Left kidney (tissue), 2 donors: ENCODE measurements around the gene RIIAD1. TPM values are rescaled to one million over a fixed set of nuclear protein-coding genes. Genes with fewer than 3 reads are reported as not detected.
"Not testable (repeated sequence)": the region's sequence is repeated elsewhere in the genome, so short reads cannot be mapped to it uniquely, and the experiment has no call there.

ENCODE experiments used
- DNase-seq: peaks from one replicate; pipeline ENCODE4 v3.0.0-alpha.2; 2013
- polyA plus RNA-seq: library from polyadenylated mRNA; unstranded; fragments of 120-200 nt; gene quantifications from one replicate; pipeline ENCODE4 v1.2.1, GENCODE V29; 2013; ENCODE audit not compliant: insufficient read length

The RIIAD1 gene
- polyA plus RNA-seq, 1 donor = 0.43 TPM

DNA sequence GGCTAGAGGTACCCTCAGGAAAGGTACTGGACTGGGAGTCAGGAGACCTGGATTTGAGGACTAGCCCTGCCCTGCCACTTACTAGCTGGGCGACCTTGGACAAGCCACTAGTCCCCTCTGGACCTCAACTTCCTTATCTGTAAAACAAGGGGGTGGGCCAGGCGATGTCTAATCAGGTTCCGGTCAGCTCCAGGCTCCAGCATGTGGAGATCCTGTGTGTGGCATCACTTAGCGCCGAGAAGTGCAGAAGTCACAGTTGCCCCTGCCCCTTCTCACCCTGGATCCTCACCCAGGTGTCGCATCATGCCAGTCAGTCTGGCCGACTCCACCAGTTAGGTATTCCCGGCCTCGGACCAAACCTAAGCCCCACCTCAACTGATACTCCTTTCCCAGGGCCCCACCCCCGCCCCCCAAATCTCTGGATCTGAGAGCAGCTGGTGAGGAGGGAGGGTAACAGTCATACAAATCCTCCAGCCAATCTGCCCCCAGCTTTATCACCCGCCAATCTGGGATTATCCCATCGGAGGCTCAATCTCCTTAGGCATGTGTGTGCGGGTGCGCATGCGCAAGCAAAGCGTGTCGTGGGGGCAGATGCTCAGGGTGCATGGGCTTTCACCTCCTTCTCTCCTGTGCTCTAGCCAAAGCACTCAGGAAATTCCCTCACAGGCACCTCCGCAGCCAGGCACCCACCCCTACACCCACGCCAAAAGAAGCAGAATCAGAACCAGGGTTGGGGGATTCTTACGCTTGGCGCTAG, 10.1 kb upstream of the RIIAD1 start:
- DNase-seq = no peak

DNA sequence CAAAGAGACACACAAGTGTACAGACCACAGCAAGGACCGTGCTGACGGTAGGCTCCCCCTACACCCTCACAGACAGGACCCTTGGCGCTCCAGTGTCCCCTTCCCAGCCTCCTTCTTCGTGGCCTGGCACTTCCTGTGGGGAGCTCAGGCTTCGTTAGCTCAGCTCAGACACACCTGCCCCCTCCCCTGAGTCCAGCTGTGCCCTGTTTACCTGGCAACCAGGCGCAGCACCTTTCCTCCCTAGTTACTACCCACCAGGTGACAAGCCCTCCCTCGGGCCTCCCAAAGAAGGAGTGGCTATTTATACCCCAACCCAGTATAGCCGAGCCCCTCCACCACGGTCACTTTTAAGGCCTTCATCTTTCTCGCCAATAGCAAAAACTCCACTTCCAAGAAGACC, 9.4 kb upstream of the RIIAD1 start:
- no peak for DNase-seq

DNA sequence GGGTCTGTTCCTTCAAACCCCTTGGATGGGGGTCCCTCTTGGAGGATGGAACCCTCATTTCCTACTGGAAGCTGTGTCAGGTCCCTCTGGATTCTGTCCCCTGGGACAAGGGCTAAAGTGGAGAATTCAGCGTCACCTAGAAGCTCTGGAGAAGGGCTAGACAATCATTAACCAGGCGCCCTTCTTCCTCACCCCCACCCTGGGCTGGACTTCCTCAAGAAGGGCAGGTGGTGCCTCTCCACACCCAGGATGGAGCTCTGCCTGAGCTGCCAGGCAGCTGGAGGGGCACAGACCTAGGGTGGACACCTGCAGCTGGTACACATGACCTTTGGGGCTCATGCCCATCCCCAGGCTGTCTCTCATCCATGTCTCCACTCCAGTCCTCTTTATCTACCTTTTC, 8.3 kb upstream of the RIIAD1 start:
- no peak for DNase-seq

DNA sequence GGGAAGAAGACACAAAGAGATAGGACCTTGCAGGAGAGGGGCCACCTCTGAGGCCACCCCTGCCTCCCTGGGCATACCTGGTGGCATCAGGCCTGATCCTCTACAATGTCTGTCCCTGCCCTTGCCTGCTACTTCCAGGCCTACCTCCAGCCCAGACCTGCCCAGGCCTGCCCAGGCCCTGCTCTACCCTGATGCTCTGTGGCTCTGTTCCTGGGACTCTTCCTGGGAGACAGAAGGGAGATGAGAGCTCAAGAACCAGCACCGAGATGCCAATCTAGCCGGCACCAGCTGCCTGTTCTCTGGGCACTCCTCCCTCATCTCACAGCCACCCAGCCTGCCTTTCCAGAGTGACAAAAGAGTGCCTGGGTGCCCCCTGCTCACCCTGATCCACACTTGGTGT, 7.4 kb upstream of the RIIAD1 start:
- DNase-seq = no peak

DNA sequence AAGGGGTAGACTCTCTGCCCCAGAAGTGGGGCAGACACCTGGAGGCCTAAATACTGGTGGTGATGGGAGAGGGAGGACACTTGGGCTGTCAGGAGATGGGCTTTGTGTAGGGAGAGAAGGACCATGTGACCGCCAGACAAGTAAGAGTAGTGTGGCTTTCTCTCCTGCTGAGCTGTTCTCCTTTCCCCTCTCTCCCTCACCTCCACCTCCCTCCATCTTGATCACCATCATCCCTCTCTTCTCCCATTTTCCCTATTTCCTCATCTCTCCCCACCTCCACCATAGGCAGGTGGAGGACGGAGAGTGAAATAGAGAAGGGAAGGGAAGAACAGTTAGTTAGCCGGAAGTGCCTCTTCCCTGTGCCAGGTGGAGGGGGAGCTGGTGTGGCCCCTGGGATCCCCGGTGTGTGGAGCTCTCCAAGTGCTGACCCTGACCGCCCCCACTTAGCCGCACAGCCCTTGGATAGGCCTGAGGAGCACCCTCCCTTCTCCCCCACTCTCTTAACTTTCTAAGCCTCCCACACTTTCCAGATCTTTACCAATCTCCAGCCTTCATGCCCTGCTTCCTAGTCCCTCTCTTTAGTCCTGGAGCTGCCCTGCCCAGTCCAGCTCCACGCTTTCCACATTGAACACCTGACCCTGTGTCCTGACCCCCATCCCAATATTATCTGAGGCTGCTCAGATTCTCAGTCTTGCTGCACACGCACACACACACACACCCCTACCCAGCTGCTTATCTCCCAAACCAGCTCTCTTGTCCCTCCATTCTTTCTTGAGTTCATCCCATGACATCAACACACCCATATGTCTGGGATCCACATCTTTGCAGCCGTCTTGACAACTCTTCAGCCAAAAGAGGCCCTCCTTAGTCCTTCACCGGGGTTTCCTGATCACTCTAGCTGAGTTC, 6.2 kb upstream of the RIIAD1 start:
- DNase-seq = no peak

DNA sequence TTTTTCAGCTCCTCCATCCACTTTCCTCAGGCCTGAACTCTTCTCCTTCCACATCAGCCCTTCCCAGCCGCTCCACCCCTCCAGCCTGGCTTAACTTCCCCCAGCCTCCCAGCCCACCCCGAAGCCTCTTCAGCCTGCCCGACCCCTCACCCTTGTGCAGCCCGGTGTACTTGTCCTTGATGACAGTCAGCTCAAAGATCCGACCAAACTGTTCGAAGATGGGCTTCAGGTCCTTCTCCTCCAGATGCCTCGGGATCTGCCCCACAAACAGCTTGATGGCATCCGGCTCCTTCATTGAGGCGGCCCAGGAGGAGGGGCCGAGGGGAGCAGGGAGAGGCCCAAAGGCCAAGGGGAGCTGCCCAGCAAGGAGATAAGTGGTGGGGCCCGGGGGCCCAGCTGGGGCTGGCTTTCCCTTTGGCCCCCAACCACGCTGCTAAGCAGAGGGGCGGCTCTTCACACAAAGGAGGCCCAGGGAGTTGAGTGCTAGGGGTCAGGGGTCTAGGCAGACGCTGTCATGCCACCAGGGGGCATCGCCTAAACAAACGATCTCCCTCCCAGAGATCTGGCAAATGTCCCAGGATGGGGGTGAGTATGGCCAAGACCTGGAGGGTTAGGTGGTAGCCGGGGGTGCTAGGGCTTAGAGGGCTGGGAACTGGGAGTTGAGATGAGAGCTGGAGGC, 5.5 kb upstream of the RIIAD1 start:
- no peak for DNase-seq

DNA sequence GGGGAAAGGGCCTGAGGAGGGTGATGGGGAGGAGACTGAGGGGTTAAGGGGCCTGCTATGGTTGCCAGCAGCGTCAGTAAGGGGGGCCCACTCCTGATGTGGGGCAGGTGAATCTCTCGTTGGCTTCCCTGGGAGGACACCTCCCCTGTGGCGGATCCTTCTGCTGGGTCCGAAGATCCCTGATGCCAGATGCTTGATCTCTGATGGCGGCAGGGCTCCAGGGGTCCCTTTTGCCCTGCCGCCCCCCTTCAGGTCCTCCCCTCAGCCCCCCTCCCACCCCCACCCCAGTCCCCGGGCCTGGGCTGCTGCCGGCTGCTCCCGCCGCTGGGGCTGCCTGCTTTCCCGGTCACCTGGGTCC, 4.9 kb upstream of the RIIAD1 start:
- DNase-seq = no peak

DNA sequence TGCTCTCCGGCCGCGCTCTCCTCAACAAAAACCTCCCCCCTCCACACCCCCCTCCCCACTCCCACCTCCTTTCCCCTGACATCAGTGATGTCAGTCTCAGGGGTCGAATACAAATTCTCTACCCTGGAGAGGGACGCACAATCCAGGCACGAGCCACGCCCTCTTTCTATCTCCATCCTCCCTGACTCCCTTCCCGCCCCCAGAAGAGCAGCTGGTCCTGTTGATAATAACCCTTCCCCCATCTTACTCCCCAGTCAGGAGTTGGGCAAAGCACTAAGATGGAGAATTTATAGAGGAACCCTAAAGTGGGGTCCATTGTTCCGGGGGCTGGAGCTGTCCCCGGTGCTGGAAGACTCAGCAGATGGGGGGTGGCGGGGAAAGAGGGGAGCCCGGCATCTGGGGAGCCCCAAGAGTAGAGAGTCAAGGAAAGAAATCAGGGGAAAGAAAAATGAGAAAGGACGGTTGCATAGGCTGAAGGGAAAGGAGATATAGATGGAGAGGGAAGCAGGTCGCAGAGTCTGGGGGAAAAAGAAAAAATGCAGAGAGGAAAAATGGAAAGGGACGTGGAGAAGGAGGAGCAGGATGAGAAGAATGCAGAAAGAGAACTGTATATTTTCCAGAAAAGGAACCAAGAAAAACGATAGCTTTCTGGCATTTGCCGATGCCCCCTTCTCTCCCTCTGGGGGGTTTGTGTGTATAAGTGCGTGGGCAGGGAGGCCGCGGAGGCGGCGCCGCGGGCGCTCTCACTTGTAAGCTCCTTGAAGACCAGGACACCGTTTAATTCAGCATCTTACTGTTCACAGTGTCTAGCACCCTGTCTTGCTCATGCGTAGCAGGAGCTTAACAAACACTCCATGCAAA, 4.3 kb upstream of the RIIAD1 start, which contains the start of gene CELF3:
CELF3 (minus strand) TSS at position 33 of the 861 bp plus-strand sequence. CDS start 783 bp downstream, outside the sequence.
- no peak for DNase-seq

DNA sequence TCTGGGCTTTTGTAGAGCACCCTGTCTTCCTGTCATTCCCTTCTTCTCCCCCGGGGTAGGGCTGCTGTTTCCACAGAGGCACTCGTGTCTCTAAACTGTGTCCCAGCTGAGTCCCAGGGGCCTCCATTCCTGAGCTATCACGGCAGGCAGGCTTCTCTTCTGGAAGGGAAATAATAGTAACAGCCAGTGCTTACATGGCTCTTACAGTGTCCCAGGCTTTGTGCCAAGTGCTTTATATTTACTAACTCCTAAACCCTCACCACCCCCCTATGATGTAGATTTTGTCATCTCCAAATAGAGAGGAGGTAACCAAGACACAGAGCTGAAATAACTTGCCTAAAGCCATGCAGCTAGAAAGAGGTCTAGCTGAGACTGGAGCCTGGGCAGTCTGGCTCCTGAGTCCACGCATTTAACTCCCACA, 3.3 kb upstream of the RIIAD1 start:
- no peak for DNase-seq

DNA sequence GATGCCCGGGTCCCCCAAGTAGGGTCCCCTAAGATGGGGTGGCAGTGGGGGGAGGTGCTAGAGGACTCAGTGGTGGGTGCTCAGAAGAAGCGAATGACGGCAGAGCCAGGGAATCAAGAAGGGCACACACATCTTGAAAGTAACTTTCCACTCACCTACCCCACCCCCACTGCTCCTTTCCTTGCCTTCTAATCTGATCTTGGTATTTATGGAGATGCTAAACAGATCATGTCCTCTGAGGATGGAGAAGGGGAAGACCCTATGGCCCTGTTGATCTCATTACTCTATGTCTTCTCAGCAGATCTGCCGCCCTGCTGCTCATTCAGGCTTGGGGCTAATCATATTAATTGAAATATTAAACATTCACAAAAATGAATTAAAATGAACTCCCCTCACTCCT, 2.7 kb upstream of the RIIAD1 start:
- no peak for DNase-seq

DNA sequence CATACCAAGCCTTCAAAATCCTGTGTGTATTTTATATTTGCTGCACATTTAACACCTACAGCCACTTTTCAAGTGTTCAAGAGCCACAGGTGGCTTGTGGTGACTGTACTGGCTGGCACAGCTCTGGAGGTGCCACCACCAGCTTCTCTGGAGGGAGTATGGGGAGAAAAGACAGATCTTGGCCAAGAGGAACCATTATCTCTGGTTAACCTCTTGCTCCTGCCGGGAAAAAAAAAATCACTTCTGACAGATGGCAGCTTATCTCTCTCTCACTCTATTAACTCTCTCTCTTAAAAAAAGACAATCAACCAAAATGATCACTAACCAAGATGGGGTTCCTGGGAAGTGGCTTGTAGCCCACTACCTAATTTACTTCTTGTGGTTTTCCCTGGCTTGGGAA, 1.2 kb upstream of the RIIAD1 start:
- DNase-seq = no peak

DNA sequence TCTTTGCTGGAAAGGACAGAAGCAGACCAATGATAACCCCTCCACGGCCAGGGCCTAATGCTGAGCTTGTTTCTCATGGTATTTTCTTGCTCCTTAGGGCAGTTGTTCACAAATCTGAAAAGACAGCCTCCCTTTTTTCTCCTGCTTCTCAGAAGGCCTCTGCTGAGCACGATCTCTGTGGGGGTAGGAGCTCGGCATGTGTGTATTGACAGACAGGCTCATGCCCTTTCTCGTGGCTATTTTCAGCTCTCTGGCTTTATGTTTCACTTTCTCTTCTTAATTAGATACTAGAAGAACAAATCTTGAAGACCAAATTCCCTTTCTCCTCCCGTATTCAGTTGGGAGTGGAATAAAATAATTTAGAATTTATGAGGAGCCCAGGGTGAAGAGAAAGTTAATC, 768 bp upstream of the RIIAD1 start:
- no peak for DNase-seq

DNA sequence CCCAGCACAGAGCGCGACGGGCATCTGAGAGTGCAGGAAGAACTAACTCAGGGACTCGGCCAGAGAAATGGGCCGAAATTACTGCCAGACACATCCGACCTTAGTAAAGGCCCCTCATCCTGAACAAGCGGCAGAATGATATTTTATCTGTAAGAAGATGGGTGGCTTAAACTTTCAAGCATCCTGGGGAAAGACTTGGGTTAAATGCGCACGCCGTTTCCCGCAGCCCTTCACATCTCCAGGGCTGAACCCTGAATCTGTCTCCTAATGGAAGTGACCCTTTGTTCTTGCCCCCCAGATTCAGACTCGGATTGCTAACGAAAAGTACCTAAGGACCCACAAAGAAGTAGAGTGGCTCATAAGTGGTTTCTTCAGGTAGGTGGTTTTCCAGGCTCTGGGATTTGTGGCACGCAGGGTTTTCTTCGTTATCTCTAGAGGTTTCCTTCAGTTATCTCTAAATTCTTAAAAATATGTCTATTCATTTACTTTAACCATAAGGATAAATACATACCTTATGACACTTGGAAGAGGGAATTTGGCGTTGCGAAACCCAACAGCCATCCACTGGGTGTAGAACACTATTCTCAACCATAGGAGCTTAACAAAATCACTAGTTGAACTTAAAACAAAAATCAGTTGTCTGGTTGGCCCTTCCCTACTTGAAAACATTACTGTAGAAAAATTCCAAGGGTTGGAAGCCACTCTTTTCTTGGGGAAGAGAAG, 627 bp downstream of the RIIAD1 start:
- no peak for DNase-seq

DNA sequence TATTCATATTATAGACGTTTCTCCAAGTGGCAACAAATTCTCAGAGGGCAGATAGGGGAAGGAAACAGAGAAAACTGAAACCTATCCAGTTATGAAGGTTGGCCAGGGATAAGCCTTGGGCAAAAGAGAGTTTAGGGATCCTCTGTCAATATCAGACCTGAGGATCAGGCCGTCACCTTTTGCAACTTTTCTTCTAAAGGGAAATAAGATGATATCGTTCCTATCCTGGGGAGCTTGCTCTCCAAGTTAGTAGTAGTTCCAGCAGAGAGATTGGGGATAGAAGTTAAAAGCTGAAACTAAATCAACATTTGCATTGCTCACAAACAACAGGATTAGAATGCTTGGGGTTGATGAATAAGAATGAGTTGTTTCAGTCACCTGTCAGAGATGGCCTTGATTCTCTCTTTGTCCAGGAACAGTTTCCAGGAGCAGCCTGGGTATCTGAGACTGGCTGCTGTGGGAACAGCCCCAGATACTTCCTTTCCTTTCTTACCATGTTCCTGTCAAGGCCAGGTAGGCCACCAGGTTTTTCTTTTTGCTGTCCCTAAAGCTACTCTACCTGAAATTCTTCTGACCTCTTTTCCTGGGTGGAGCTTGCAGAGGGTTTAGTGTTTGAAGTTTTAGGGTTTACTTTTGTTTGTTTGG, 2.5 kb downstream of the RIIAD1 start:
- DNase-seq = no peak

DNA sequence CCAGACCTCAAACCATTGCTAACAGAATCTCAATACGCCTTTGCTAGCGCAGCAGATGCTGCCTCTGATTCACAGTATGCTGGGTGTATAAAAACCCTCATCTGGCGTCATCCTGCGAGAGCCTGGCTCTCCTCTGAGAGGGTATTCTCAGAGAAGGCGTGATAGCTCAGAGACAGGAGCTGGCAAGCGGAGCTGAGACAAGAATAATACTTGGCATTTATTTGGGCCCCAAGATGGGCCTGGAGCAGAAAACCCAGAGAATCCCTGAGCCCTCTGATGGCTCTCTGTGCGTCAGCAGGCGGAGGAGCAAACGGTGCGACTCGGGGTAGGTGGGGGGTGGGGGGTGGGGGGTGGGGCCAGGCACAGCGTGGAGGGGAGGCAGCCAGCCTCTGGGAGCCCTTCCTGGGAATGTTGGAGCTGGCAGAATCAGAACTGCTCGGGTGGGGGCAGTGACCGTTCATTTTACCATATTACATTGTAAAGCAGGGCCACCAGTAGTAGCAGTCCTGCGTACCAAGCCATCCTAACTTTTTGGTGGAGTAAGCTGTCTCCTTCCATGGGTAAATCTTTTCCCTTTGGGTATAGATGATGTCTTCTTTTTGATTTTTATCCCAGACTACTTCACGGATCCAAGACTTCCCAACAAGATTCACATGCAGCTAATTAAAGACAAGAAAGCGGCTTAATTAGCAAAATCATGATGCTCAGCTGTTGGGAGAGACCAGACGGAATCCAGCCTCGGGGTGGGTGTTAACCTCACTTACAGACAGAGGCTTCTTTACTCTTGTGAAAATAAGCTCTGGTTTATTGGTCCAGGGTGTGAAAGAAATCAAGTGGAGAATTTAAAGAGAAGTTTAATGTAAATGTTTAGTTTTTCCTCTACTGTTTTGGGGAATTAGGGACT, 7.1 kb downstream of the RIIAD1 start:
- no peak for DNase-seq

DNA sequence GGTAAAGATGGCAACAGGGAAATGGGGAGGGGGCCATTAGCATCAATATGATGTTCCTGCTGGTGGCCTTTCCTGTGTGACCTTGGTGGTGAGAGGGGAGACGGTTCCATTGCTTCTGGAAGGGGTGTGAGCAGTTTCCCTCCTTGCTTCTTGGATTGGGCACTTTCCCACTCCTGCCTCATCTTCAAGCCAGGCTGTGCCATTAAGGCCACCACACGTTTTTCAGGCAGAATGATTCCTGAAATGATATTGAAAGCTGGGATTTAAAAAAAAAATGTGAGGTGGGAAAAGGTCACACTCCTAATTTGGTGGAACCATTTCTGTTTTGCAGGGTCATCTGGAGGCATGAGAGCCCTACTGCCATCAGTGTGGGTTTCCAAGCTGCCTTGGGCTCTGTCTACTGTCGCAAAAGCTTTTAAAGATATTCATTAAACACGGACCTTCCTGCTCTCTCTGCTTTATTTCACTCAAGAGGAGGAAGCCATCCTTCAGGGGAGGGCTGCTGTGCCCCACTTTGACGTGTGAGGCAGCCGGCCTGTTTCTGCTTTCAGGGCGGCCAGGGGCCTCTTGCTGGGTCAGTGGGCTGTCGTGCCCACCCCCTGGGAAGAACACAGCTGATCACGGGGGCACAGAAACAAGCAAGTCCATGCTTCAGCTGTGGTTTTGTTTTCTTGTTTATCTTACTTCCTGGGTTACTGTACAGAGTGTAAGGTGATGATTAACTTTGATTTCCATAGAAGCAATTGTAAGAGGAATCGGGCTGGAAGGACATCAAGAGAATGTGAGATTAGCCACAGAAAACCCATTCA, 8.0 kb downstream of the RIIAD1 start:
- DNase-seq = no peak

DNA sequence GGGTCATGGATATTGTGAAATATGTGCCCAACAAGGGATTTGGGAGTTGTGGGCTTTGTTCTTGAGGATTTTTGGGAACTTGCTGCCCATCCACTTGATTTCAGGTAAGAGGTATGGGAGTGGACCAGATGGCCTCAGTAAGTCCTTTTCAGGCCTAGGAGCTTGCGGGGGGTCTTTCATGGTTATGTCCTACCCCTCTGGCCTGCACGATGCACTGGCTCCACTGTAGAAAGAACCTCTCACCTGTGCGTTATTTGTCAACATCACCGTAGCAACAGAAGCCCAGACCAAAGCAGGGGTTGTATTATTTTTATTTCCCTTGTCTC, 8.6 kb downstream of the RIIAD1 start:
- no peak for DNase-seq

DNA sequence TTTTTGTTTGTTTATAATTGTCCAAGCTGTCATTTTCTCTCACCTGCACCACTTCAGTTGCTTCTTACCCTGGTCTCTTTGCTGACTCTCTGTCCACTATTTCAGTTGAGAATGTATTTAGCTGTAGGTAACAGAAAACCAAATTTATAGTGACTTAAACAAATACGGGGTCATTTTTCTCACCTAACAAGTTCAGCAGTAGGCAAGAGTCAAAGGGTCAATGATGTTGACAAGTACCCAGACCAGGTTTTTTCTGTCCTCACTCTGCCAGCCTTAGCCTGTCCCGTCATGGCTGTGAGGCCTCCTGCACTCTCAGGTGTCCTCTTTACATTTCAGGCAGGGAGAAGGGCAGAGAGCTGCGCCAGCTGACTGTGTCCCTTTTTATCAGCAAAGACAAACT, 11.8 kb downstream of the RIIAD1 start:
- no peak for DNase-seq

DNA sequence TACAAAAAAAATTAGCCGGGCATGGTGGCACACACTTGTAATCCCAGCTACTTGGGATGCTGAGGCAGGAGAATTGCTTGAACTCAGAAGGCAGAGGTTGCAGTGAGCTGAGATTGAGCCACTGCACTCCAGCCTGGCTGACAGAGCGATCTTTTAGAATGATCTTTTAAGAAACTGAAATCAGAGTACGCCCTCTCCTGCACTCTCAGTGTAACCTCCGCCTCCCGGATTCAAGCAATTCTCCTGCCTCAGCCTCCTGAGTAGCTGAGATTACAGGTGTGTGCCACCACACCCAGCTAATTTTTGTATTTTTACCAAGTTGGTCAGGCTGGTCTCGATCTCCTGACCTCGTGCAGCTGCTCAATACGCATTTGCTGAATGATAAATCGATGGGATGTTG, 12.7 kb downstream of the RIIAD1 start:
- not testable (repeated sequence) for DNase-seq
